DND-41 (cell line): Measurements from ENCODE around the gene WNT11.

Source experiments
- ATAC-seq: fragments of 200-7000 bp; cut with Tn5 transposase; 3 replicates; pipeline ENCODE4 v1.9.1; 2021; ENCODE audit warnings: low read depth; ENCODE audit not compliant: insufficient read depth
- DNase-seq: peaks from one replicate; pipeline ENCODE4 v3.0.0-alpha.2; 2020
- H2AFZ ChIP-seq: 2 replicates; pipeline ENCODE4 v1.6.0; 2012; ENCODE audit warnings: low read depth, low read length
- H3K27ac ChIP-seq: 2 replicates; pipeline ENCODE4 v1.5.1; 2012; ENCODE audit warnings: low read length, inconsistent platforms
- H3K27me3 ChIP-seq: fragments of 200-600 bp; sonication (generic); 2 replicates; pipeline ENCODE4 v1.6.0; 2012; ENCODE audit warnings: low read length, mild to moderate bottlenecking, inconsistent platforms; ENCODE audit not compliant: insufficient read depth, poor library complexity
- H3K36me3 ChIP-seq: 2 replicates; pipeline ENCODE4 v1.5.1; 2012; ENCODE audit warnings: low read length, inconsistent platforms; ENCODE audit not compliant: insufficient read depth
- H3K4me1 ChIP-seq: 2 replicates; pipeline ENCODE4 v1.5.1; 2012; ENCODE audit warnings: mild to moderate bottlenecking, low read length; ENCODE audit not compliant: insufficient read depth
- H3K4me2 ChIP-seq: 2 replicates; pipeline ENCODE4 v1.6.0; 2012; ENCODE audit warnings: mild to moderate bottlenecking, moderate library complexity, low read length, inconsistent platforms; ENCODE audit not compliant: insufficient read depth
- H3K4me3 ChIP-seq, 2 experiments: fragments of 200-600 bp in 1 of 2; shearing (Covaris generic) in 1 of 2; 2 replicates each; pipeline ENCODE4 v1.5.1; 2012 to 2016; ENCODE audit warnings: inconsistent platforms in 2 of 2, low read length in 2 of 2, mild to moderate bottlenecking in 2 of 2, low read depth in 1 of 2, moderate library complexity in 1 of 2
- H3K79me2 ChIP-seq: 2 replicates; pipeline ENCODE4 v1.6.0; 2012; ENCODE audit warnings: low read length, inconsistent platforms; ENCODE audit not compliant: insufficient read depth
- H3K9ac ChIP-seq: 2 replicates; pipeline ENCODE4 v1.6.0; 2012; ENCODE audit warnings: low read depth, mild to moderate bottlenecking, inconsistent platforms, low read length, moderate library complexity
- H3K9me3 ChIP-seq: 2 replicates; pipeline ENCODE4 v1.5.1; 2012; ENCODE audit warnings: low read length, moderate library complexity, mild to moderate bottlenecking, inconsistent platforms; ENCODE audit not compliant: insufficient read depth, severe bottlenecking
- H4K20me1 ChIP-seq: 2 replicates; pipeline ENCODE4 v1.6.0; 2012; ENCODE audit warnings: low read length; ENCODE audit not compliant: insufficient read depth
- CTCF ChIP-seq: IDR thresholded peaks from 2 replicates; pipeline ENCODE4 v1.5.1; 2012; ENCODE audit warnings: borderline replicate concordance, low read length, moderate library complexity, mild to moderate bottlenecking; ENCODE audit not compliant: poor library complexity, severe bottlenecking; ENCODE audit errors: extremely low read depth
- EZH2 ChIP-seq: IDR thresholded peaks from 3 replicates; pipeline ENCODE4 v1.6.1; 2012; ENCODE audit warnings: borderline replicate concordance, low read depth, mild to moderate bottlenecking, moderate library complexity, low read length, inconsistent platforms; ENCODE audit not compliant: severe bottlenecking

Gene WNT11

GRCh38 chr11:76240161-76240540 lies 33.8 kb upstream of the WNT11 start:
- no peak overlapping the region for H3K4me2 ChIP-seq
- no peak overlapping the region for H3K4me3 ChIP-seq
- H3K27ac ChIP-seq = no peak overlapping the region
- H3K79me2 ChIP-seq = no peaks in the 10 kb centered on the region
- H2AFZ ChIP-seq = no peak overlapping the region
- no peaks in the 10 kb centered on the region for H3K36me3 ChIP-seq
- no peak overlapping the region for H3K9ac ChIP-seq
- ATAC-seq = no peak
- peaks cover 9% of the 10 kb centered on the region for H3K27me3 ChIP-seq
- no peak for DNase-seq
- H3K4me1 ChIP-seq = peaks cover 15% of the 10 kb centered on the region
- TF ChIP-seq EZH2 (no peak), CTCF (no peak)
- no peaks in the 10 kb centered on the region for H4K20me1 ChIP-seq
- no peaks in the 10 kb centered on the region for H3K9me3 ChIP-seq

- no peaks in the 10 kb centered on the region for H3K9me3 ChIP-seq
- no peak overlapping the region for H3K4me2 ChIP-seq
- H2AFZ ChIP-seq = no peak overlapping the region
- H3K36me3 ChIP-seq = no peaks in the 10 kb centered on the region
- DNase-seq (no peak), ATAC-seq (no peak)
- TF ChIP-seq CTCF (no peak), EZH2 (no peak)
- peaks cover 19% of the 10 kb centered on the region for H3K4me1 ChIP-seq
- no peak overlapping the region for H3K9ac ChIP-seq
- peaks cover 9% of the 10 kb centered on the region for H3K27me3 ChIP-seq
- H3K79me2 ChIP-seq = no peaks in the 10 kb centered on the region
- no peaks in the 10 kb centered on the region for H4K20me1 ChIP-seq
- no peak overlapping the region for H3K4me3 ChIP-seq
- no peak overlapping the region for H3K27ac ChIP-seq
Observed at GRCh38 chr11:76239483-76240160, 33.3 kb upstream of the WNT11 start.

GRCh38 chr11:76238551-76238950 lies 32.2 kb upstream of the WNT11 start:
- peaks cover 4% of the 10 kb centered on the region for H3K27me3 ChIP-seq
- no peak overlapping the region for H3K27ac ChIP-seq
- H3K4me3 ChIP-seq = no peak overlapping the region
- no peak overlapping the region for H2AFZ ChIP-seq
- DNase-seq (no peak), ATAC-seq (no peak)
- TF ChIP-seq CTCF (no peak), EZH2 (no peak)
- no peaks in the 10 kb centered on the region for H4K20me1 ChIP-seq
- no peak overlapping the region for H3K9ac ChIP-seq
- peaks cover 26% of the 10 kb centered on the region for H3K4me1 ChIP-seq
- no peaks in the 10 kb centered on the region for H3K79me2 ChIP-seq
- H3K36me3 ChIP-seq = no peaks in the 10 kb centered on the region
- H3K9me3 ChIP-seq = no peaks in the 10 kb centered on the region
- no peak overlapping the region for H3K4me2 ChIP-seq
